Ovary (tissue), 3 donors: ENCODE measurements around the gene COBL.

Experiments used
- EP300 ChIP-seq: sonication (generic); formaldehyde crosslinking; IDR thresholded peaks from one replicate; pipeline ENCODE4 v1.6.1; 2017; ENCODE audit warnings: antibody characterized with exemption
- POLR2A ChIP-seq: fragments of 450-650 bp; IDR thresholded peaks from one replicate; pipeline ENCODE4 v1.6.1; 2017; ENCODE audit warnings: antibody characterized with exemption, mild to moderate bottlenecking, moderate library complexity
- TF ChIP-seq, protein P1 (sequence below), 3 donors: fragments of 450-650 bp in 2 of 3; fragments of 200-600 bp in 1 of 3; IDR thresholded peaks; one replicate each; pipeline versions ENCODE4 v1.5.1 to v1.8.0; 2016 to 2022; ENCODE audit warnings: antibody characterized with exemption in 3 of 3, mild to moderate bottlenecking in 1 of 3
- donor health status: DM: no; HTN: no; CAD: no.

DNA sequence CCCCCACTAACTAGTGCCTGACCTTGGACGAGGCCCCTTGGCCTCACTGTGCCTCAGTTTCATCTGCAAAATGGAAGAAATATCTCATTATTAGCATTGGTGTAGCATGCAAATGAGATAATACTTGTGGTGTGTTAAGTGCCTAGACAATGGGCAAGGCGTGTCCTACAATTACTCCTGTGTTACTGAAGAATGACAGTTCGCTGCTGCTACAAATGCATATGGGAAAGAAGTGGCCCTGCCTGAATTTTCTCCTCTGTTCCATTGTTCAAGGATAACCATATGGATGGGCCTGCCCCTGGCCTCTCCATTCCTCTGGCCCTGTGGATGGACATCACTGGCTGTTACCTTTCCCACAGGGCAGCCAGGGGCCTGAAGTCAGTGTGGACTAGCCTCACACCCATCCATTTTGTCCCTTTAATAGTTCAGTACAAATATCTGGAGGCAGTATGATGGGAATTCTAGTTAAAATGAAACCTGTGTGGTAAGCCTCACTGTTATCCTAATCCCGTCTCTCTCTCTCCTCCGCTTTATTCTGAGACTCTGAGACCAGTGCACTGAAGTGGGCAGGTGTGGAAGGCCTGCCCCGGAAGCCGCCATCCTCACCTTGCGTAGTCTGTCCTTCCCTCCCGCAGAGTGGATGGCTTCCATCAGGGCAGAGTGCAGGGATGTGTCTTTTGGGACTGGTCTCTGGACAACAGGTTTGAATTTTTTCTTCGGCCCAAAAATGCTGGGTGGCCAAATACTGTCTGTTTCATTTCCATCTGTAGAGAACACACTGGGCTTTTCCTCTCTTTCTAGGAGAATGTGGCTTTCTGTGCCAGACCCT lies 289.3 kb downstream of the COBL start:
- TF ChIP-seq, protein P1, sequence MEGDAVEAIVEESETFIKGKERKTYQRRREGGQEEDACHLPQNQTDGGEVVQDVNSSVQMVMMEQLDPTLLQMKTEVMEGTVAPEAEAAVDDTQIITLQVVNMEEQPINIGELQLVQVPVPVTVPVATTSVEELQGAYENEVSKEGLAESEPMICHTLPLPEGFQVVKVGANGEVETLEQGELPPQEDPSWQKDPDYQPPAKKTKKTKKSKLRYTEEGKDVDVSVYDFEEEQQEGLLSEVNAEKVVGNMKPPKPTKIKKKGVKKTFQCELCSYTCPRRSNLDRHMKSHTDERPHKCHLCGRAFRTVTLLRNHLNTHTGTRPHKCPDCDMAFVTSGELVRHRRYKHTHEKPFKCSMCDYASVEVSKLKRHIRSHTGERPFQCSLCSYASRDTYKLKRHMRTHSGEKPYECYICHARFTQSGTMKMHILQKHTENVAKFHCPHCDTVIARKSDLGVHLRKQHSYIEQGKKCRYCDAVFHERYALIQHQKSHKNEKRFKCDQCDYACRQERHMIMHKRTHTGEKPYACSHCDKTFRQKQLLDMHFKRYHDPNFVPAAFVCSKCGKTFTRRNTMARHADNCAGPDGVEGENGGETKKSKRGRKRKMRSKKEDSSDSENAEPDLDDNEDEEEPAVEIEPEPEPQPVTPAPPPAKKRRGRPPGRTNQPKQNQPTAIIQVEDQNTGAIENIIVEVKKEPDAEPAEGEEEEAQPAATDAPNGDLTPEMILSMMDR (IDR thresholded peaks at IDR 0.05), result no peak
- no peak for TF ChIP-seq POLR2A
- TF ChIP-seq EP300, result no peak
